Kidney glomerular epithelial cell (primary cell): Measurements from ENCODE around the gene DMWD.
"Not testable (repeated sequence)": the region's sequence is repeated elsewhere in the genome, so short reads cannot be mapped to it uniquely, and the experiment has no call there.

Experiments
- DNase-seq: peaks from one replicate; lab custom pipeline; 2025; lab: John Stamatoyannopoulos, UW

DMWD gene

DNA sequence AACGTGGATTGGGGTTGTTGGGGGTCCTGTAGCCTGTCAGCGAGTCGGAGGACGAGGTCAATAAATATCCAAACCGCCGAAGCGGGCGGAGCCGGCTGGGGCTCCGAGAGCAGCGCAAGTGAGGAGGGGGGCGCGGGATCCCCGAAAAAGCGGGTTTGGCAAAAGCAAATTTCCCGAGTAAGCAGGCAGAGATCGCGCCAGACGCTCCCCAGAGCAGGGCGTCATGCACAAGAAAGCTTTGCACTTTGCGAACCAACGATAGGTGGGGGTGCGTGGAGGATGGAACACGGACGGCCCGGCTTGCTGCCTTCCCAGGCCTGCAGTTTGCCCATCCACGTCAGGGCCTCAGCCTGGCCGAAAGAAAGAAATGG is 22.8 kb downstream of the DMWD start:
- no peak for DNase-seq

DNA sequence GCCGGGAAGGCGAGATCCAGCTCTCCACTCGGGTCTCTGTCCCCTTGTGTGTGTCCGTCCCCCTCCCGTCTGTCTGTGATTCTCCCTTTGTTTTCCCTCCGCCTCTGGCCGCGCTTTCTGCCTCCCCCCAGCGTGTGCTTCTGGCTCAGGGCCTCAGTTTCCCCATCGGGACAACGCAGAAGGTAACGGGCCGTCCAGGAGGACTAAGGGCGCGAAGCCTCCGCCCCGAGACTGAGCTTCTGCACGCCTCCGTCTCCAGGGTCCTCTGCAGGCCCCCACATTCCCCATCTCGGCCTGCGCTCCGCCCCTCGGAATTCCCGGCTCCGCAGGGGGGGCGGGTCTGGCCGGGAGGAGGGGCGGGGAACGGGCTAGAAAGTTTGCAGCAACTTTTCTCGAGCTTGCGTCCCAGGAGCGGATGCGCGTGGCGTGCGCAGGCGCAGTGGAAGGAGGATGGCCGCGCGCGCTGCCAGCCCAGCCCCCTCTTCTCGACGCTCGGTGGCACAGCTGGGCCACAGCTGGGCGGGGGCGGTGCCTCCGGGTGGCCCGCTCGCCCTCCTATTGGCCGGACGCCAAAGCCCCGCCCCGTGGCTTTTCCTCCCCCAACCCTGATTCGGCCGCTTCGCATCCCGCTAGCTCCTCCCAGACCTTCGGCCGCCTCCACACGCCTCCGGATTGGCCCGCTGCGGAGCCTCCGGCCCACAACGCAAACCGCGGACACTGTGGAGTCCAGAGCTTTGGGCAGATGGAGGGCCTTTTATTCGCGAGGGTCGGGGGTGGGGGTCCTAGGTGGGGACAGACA is 23.5 kb downstream of the DMWD start, which contains the start of gene SIX5:
Gene SIX5 (minus strand): TSS at position 269 of the 799 bp plus-strand sequence. CDS start 408 bp downstream, outside the sequence.
- peak; percentile 89 for DNase-seq

DNA sequence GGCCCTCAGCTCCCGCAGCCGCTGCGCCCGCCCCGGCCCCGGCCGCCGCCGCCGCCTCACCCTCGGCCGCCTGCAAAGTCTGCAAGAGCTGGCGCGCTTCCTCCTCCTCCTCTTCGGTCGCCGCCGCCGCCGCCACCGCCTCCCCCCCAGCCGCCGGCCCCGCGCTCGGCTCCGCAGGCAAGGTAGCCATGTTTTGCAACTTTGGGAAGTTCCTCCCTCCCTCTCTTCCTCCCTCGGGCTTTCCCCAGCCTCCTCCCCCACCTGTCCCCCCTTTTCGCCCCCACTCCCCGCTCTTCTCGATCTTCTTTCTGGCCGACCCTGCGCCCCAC is 24.0 kb downstream of the DMWD start:
- DNase-seq, result no peak

DNA sequence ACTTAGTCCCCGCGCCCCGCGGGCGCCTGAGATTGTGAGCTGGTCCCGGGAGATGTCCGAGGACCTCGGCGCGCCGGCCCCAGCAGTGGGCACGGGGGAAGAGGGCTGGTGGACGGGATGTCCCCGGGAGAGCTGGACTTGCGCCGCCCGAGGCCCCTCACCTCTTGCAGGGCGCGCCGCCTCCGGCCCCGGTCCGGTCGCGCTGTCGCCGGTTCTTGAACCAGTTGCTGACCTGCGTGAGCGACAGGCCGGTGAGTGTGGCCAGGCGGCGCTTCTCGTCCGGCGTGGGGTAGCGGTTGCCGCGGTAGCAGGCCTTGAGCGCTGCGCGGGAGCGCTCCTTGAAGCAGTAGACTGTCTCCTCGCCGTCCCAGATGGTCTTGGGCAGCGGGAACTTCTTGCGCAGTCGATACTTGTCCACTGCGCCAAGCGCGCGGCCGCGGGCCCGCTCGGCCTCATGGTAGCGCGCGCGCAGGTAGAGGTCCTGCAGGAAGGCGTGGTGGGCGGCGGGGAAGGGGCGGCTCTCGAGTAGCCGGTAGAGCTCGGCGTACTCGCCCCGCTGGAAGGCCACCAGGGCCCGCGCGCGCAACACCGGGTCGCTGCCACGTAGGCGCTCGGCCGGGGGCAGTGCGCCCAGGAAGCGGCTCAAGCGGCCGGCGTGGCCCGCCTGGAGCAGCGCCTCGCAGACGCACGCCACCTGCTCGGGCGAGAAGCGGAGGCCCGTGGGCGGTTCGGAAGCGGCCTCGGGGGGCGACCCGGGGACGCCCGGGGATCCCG is 24.6 kb downstream of the DMWD start:
- DNase-seq, result peak; percentile 11

DNA sequence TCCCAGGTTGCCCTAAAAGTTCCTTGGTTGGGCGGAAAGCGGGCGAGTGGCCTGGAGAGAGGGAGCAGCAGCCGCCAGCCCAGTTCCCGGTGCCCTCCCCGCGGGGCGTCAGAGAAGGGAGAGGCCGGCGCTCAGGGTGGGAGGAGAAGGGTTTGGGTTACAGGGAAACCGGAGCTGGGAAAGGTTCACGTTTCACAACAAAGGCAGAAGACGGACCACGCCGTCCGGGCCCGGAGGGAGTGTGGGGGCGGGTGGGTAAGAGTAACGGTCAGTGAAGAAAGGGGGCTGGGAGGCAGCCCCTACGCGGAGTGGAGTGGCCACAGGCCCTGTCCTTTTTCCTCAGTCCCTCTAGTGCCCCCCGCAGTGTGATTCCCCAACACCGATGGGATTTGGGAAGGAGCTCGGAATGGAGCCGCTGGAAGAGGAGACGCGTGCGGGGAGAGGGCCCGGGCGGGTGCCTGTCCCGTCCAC is 25.2 kb downstream of the DMWD start:
- DNase-seq, result peak; percentile 30

DNA sequence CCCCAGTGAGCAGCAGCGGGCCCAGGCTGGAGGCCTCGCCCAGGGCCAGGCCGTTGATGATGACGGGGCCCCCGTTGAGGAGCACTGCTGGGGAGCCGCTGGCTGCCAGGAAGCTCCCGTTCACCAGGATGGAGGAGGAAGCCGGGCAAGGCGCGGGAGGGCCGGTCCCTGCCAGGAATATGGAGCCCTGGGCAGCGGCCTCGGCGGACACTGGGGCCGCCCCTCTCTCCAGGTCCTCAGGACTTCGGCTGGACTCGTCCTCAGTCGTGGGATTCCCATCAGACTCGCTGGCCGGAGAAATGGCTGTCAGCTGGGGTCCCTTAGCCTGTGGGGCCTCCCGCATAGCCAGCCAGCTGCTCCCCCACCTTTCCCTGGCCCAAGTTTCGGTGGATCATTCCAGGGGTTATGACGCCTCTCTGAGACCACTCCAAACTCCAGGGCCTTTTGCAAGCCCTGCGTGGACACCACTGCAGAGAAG is 25.7 kb downstream of the DMWD start:
- no peak for DNase-seq

DNA sequence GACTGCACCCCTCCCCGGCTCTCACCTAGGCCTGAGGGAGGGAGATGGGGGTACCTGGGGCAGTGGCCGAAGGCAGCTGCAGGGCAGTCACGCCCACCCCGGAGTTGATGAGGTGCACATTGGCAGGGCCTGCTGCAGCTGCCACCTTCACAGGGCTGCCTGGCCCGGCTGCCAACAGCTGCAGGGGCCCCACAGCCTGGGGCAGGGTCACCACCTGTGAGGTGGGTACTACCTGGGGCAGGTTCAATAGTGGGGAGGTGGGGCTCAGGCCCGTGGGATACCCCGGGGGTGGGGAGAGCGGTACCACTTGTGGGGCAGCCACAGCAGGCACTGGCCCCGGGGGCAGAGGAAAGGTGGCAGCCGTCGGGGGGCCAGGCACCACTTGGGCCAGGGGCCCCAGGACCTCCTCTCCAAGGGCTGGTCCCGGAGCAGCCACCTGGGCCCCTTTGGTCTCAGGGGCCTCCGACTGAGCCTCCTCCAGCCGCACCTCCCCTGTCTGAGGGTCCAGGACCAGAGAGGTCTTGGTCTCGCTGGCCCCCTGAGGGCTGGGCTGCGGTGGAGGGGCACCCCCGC is 26.3 kb downstream of the DMWD start:
- DNase-seq, result no peak

DNA sequence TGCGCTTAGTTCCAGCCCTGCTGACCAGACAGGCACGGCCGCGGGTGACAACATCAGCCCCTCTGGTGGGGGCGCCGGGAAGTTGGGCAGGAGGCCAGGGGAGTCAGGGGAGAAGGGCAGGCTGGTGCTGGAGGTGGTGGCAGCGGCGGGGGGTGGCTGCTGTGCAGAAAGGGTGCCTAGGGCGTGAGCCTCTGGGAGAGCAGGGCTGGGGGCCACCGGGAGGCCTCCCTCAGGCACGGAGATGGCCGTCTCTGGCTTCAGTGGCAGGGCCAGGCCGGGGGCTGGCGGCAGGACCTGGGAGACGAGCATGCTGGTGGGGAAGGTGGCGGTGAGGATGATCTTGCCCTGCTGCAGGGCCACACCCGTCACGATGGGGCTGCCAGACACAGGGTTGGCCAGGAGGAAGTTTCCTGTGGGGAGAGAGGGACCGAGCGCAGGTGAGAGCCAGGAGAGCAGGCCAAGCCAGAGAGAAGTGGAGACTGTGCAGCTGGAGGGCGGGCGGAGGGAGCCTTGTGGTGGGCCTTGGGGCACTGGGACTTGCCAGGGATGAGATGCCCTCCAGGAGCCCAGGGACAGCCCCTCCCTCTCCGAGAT is 26.8 kb downstream of the DMWD start:
- no peak for DNase-seq

DNA sequence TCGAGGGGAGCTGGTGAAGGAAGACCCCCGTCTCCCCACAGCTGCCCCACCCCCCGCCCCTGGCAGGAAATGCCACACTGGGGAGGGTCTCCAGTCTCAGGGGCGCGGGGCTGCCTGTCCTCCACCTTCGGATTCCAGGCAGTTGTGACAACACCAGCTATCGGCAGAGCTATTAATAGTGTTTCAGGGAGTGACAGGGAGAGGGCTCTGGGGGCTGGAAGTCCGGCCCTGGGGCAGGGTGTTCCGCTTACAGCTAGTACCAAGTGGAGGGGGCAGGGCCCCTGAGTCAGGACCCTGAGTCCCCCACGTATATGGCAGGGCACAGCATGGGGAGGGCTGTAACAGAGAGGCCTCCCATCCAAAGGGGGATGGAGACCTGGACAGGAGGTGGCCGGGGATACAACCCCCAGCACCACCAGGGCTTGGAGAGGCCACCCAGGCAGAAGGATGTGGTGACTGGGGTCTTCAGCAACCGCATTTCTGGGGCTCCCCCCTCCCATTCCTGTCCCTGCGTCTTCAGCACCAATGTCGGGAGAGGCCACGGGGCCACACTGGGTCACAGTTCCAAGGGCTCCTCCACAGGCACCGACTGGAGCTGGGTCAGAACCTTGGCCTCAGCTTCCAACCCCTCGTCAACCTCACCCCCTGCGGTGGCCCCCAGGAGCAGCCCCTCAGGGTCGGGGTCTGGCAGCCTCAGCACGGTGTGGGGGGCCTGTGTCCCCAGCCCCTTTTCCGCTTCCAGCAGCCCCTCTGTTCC is 27.5 kb downstream of the DMWD start:
- no peak for DNase-seq

DNA sequence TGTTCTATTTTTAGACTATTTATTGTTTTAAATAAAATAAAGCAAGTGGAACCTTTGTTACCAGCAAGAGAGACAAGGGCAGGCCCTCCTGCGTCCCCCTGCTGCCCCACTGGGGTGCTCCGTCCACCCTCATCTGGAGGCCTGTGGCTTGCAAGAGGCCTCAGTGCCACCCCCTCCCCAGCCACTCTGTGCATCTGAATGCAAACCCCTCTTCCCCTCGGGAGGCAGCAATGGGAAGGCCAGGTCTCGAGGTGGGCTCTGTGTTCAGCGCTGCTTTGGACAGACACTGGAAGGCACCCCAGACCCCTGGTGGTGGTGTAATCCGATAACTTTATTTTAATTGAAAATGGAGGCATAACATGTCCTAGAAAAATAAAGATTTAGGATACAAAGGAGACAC is 28.2 kb downstream of the DMWD start:
- DNase-seq, result no peak

DNA sequence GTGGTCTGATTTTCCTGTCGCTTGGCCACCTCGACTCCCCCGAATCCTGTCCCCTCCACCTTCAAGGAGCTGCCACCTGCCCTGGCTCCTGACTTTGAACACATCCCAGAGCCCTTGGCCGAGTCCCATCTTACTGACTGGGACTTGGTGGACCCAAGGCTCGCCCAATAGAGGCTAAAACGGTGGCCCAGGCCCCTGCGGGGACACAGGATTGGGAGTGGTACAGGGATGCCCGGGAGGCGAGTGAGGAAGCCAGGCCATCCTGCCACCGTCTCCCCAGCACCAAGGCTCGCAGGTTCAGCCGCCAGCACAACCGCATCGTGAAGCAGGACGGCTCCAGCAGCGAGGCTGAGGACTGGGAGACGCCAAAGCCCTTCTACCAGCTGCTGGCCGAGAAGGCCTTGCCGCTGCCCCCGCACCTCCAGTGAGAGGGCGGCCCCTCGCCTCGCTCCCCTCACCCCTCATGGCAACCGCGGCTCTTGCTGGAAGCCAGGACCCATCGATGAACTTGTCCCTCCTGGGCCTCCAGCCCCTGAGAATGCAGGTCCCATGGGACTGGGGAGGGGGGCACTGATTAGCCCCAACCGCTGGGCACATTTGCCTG is 28.9 kb downstream of the DMWD start:
- no peak for DNase-seq

DNA sequence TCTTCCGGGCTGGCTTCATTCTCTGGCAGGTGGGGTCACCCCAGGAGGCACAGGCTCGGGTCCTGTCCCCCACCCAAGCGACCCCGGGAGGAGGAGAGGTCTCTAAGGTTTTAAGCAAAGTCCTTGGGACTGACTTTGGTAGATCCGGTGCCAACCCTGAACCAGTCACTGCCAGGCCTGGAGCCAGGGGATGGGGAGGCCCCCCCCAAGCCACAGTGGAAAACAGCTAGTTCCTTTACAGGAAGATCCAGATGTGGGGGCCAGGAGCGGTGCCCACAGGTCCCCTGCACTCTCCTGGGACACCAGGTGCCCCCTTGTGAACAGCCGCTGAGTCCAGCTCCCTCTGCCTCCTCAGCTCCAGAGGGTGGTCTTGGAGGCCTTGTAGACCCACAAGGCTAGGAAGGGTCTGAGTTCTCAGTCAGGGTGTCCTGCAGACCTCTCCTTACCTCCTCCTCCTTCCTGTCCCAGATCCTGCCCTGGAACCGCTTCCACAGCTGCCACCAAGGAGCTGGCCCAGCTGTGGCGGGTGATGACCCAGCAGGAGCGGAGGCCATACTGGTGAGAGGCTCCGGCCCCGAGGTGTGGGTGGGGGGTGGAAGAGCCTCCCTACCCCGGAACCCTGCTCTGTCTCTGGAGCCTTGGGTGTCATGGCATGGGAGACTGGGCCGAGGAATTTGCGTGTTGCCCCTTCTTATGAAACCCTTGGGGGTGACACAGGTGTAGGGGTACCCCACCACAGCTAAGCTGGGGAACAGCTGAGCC is 29.6 kb downstream of the DMWD start:
- DNase-seq, result no peak

DNA sequence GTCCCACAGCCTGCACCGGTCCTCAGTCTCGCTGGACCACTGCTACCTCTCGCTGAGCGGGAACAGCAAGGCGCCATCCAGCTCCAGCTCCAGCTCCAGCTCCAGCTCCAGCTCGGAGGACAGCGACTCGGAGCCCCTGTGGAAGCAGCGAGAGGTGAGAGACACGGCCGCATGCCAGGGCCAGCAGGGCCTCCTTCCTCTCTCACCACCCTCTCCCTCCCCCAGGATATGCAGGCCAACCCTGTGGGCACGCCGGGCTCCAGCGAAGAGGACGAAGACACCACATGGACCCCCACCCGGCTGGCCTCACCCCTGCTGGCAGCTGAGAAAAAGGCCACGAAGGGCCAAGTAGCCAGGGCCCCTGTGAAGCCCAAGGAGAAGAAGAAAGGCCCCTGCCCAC is 30.9 kb downstream of the DMWD start:
- no peak for DNase-seq

DNA sequence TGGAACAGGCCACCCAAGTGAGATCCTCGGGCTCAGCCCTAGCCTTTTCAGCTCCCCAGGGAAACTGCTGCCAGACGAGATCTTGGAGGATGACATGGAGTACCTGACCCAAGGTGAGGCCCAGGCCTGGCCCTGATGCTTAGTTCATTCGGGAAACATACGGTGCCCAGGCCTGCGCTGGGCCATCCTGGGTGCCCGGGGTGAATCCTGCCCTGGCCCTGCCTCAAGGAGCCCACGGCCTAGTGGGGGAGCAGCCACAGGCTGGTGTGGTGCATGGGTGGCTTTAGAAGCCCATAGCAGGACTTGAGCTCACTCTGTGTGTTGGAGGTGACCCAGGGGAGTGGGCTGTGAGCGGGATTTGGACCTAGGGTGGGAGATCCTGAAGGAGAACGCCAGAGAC is 33.7 kb downstream of the DMWD start:
- no peak for DNase-seq

DNA sequence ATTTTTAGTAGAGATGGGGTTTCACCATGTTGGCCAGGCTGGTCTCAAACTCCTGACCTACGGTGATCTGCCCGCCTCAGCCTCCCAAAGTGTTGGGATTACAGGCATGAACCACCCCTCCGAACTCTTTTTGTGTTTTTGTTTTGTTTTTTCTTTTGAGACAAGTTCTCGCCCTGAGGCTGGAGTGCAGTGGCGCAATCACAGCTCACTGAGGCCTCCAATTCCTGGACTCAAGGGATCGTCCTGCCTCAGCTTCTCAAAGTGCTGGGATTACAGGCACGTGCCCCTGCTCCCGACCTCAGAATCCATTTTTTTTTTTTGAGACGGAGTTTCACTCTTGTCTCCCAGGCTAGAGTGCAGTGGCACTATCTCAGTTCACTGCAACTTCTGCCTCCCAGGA is 35.0 kb downstream of the DMWD start:
- no peak for DNase-seq

DNA sequence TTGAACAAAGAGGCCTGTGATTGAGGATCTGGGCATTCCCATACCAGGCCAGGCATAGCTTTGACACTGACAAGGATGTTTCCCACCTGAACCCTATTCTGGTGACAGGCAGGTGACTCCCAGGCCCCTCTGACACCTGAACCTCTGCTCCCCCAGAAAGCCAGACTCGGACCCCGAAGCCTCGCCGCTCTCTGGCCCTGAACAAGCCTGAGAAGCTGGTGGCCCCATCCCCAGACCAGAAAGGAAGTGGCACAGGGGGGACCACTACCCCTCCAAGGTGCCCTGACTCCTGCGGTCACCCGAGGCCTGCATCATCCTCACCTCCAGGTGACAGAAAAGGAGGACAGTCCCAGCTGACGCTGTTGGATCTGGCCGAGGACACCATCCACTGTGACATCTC is 38.3 kb downstream of the DMWD start:
- no peak for DNase-seq

DNA sequence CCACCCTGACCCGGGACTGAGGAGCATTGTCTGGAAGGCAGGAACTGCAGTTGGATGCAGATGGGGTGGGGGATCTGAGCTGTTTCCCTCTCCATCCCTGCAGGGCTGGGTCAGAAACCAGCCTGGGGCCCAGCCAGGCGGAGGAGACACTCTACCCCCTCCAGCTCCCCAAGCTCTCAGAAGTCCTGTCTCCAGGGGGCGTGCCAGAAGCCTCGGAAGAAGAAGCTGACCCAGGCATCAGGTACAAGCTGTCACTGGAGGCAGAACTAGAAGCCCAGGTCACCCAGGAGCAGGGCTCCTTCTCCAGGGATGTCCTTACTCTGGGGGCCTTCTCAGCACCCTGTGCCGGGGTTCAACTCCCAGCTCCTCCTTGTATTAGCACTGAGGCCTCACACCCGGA is 39.1 kb downstream of the DMWD start:
- DNase-seq, result no peak

DNA sequence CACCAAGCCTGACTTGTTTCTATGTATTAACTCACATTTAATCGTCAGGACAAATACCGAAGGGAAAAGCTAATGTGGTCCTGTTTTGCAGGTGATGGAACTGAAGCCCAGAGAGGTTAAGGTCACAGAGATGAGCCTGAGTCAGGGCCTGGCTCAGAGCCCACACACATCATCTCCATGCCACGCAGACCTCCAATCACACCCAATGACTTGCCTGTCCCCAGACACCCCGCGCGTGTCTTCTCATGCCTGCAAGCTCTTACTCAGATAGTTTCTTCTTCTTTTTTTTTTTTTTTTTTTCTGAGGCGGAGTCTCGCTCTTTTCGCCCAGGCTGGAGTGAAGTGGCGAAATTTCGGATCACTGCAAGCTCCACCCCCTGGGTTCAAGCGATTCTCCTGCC is 40.0 kb downstream of the DMWD start:
- DNase-seq, result no peak

DNA sequence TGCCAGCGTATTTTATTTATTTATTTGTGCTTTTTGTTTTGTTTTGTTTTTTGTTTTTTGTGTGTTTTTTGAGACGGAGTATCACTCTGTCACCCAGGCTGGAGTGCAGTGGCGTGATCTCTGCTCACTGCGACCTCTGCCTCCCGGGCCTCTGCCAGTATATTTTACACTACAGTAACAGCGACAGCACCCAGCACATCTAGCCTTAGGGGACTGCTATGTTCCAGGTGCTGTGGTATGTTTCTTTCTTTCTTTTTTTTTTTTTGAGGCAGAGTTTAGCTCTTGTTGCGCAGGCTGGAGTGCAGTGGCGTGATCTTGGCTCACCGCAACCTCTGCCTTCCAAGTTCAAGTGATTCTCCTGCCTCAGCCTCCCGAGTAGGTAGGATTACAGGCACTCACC is 41.2 kb downstream of the DMWD start:
- not testable (repeated sequence) for DNase-seq

DNA sequence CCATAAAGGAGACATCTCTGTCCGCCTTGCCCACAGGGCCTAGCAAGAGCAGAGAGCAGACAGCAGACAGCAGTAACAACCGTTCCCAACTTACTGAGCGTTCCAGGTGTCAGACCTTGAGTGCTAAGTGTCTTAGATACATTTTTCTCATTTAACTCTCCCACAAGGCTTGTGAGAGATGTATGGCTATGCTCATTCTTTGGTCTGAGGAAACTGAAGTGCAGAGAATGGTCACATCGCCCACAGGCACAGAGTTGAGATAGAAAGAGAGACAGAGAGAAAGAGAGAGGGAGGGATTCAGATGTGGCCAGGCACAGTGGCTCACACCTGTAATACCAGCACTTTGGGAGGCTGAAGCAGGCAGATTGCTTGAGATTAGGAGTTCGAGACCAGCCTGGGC is 45.1 kb downstream of the DMWD start:
- no peak for DNase-seq

DNA sequence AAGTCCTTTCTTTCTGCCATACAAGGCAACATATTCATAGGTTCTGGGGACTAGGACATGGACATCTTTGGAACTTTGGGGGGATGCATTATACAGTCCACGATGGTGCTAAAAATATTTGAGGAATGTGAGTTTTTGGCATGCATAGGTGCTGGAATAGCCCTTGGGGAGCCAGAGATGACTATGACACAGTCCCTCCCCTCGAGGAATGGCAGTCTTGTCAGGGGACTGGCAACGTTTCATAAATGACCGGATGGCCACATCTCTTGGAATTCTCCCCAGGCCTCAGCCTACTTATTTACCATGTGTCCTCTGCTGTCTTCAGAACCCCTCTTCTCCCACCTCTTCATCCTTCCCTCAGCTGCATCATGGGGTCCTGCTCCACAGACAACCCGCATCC is 45.8 kb downstream of the DMWD start:
- DNase-seq, result no peak
